IPS DF 19.7 (cell line): ENCODE measurements around the gene HSD3B7.

Source experiments
- DNase-seq: peaks from one replicate; pipeline ENCODE4 v3.0.0-alpha.2; 2013; ENCODE audit warnings: low read depth, low spot score

The HSD3B7 gene

DNA sequence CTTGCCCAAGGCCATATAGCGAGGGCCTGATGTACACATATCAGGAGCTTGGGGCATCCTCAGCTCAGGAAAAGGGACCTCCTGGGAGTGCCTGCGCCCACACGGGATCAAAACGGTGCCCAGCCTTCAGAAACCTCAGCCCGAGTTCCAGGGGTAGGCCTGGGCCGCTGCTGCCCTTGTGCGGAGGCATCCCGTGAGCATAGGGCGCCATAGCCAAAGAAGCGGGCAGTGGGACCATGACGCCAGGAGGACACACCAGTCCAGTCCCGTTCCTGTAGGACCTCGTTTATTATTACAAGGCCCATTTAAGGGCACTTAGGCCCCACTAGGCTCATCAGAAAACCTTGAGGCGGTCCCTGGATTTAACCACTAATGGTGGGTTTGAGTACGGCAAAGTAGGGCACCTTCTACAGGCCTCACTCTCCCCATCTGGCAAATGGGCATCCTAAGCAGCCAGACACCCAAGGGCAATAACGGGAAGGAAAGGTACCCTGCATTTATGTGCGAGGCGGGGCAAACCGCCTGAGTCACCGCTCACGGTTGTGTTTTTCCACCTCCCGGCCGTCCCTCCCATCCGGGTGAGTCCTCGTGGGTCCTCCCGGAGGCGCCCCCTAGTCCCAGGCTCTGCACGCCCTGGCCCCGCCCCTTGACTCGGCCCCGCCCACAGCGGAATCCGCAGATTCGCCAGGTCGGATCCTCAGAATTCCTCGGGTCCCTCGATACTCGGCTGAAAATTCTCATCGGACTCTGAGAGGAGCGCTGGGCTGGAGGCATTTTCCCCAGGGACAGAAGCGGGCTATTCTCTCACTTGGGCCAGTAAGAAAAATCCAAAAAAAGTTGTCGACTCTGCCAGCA, 28.2 kb upstream of the HSD3B7 start:
- no peak for DNase-seq

GRCh38 chr16:30957456-30958174, 27.4 kb upstream of the HSD3B7 start, which contains the start of gene SETD1A:
SETD1A (plus strand) TSS chr16:30957754; CDS start chr16:30958732, 978 bp downstream.
- DNase-seq = no peak

DNA sequence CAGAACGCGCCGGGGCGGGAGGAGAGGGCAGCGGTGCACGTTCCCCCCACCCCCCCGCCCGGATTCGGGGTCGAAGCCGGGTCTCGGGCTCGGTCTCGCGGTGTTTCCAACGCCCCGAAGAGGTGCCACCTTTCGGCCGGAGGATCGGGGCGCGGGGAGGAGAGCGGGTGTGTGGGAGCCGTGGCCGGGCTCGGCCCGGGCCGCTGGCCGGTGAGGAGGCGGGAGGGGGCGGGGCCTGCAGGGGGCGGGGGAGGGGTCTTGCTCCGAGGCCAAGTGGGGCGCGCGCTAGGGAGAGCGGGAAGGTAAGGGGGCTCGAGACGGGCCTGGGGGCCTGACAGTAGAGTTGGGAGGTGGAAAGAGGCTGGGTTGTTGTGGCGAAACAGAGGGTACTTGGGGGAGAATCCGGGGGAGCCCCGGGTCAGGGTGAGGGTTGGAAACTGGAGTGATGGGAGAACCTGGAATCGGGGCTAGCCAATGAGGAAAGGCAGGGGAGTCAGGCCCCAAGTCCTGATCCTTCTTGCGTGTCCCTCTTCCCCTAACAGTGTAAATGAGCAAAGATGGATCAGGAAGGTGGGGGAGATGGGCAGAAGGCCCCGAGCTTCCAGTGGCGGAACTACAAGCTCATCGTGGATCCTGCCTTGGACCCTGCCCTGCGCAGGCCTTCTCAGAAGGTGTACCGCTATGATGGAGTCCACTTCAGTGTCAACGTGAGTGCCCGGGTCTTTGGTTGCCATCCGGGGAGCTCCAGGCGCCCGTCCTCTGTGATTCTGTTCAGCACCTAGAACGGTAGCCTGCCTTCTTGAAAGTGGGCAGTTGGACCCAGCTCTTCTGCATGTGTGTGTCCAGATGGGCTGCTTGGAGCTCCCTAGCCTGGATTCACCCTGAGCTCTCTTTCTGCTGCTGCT, 26.6 kb upstream of the HSD3B7 start:
- no peak for DNase-seq

- DNase-seq = no peak
Measured at GRCh38 chr16:30961384-30961783, 23.6 kb upstream of the HSD3B7 start.

- no peak for DNase-seq
Measured at GRCh38 chr16:30963925-30964511, 21.0 kb upstream of the HSD3B7 start.

DNA sequence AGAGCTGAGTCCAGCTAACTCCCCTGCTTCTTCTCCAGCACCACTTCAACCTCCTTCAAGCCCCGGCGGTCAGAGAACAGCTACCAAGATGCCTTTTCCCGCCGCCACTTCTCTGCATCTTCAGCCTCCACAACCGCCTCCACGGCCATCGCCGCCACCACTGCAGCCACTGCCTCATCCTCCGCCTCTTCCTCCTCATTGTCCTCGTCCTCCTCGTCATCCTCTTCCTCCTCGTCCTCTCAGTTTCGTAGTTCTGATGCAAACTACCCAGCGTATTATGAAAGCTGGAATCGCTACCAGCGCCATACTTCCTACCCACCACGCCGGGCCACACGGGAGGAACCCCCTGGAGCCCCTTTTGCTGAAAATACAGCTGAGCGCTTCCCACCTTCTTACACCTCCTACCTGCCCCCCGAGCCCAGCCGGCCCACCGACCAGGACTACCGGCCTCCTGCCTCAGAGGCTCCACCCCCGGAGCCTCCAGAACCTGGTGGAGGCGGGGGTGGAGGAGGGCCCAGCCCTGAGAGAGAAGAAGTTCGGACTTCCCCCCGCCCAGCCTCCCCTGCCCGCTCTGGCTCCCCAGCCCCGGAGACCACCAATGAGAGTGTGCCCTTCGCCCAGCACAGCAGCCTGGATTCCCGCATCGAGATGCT, 20.3 kb upstream of the HSD3B7 start:
- DNase-seq = no peak

- no peak for DNase-seq
Measured at GRCh38 chr16:30965436-30965835, 19.6 kb upstream of the HSD3B7 start.

DNA sequence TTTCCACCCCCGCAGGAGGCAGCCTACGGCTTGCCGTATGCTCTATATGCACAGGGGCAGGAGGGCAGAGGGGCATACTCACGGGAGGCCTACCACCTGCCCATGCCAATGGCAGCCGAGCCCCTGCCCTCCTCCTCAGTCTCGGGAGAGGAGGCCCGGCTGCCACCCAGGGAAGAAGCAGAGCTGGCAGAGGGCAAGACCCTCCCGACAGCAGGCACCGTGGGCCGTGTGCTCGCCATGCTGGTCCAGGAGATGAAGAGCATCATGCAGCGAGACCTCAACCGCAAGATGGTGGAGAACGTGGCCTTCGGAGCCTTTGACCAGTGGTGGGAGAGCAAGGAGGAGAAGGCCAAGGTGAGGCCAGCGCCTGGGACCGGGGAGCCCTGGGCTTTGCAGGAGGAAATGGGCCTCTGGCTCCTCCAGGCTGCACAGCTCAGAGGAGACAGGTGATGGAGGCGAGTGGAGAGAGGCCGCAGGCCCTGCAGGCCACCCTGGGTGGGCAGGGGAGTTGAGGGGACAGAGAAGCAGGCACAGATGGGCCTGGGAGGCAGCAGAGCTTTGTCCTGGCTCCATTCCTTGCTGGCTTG, 18.9 kb upstream of the HSD3B7 start:
- no peak for DNase-seq

DNA sequence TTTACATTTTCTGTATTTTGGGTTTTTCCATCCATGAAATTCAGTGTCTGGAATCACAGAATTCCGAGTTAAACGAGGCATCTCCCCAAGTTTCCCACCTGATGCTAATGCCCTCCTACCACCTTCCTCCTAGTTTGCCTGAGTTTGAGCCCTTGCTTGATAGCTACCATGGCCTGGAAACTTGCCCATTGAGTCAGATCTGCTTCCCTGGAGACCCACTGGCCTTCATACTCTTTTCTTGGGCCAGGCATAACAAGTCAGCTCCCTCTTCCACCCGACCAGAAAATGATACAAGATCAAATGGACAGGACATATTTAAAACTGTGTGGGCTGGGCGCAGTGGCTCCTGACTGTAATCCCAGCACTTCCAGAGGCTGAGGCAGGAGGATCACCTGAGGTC, 17.2 kb upstream of the HSD3B7 start:
- DNase-seq = no peak

- DNase-seq = no peak
Measured at GRCh38 chr16:30969246-30969842, 15.7 kb upstream of the HSD3B7 start.

DNA sequence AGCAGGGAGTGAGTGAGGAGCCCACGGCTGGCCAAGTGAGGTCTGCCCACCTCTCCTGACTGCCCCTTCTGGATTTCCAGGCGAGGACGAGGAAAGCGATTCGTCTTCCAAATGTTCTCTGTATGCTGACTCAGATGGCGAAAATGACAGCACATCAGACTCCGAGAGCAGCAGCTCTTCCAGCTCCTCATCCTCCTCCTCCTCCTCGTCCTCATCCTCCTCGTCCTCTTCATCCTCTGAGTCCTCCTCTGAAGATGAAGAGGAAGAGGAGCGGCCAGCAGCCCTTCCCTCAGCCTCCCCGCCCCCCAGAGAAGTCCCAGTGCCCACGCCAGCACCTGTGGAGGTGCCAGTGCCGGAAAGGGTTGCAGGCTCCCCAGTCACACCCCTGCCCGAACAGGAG, 13.7 kb upstream of the HSD3B7 start:
- DNase-seq = no peak

DNA sequence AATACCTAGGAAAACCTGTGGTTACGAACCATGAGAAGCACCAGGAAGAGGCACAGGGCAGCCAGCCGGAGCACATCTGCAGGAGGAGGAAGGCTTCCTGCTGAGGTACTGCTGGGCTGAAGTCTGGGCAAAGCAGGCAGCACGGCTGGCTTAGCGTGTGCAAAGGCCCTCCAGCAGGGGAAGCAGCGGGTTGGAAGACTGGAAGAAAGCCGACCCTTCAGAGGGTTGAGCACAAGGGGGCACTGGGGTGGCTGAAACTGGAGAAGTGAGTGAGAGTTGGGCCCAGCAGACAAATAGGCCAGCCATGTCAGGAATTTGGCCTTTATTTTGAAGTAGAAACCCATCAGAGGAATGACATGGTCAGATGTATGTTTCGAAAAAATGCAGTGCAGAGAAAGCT, 12.1 kb upstream of the HSD3B7 start:
- no peak for DNase-seq

- no peak for DNase-seq
Measured at GRCh38 chr16:30974348-30974747, 10.7 kb upstream of the HSD3B7 start.

GRCh38 chr16:30976486-30976885, 8.5 kb upstream of the HSD3B7 start:
- DNase-seq = no peak

- DNase-seq = no peak
Measured at GRCh38 chr16:30977502-30977901, 7.5 kb upstream of the HSD3B7 start.

- no peak for DNase-seq
Measured at GRCh38 chr16:30979170-30980022, 5.6 kb upstream of the HSD3B7 start.

GRCh38 chr16:30980023-30980371, 5.0 kb upstream of the HSD3B7 start:
- no peak for DNase-seq

DNA sequence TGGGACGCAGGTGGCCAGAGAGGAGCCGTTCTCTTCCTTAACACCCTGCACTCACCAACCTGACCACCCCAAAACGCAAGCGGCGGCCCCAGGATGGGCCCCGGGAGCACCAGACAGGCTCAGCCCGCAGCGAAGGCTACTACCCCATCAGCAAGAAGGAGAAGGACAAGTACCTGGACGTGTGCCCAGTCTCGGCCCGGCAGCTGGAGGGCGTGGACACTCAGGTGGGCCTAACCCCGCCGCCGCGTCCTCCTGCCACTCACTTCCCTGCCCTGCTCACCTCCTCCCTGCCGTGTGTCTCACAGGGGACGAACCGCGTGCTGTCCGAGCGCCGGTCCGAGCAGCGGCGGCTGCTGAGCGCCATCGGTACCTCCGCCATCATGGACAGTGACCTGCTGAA, 4.6 kb upstream of the HSD3B7 start:
- no peak for DNase-seq

- DNase-seq = no peak
Measured at GRCh38 chr16:30980959-30981358, 4.0 kb upstream of the HSD3B7 start.
